ENCODE measurements around the gene RETREG2.

Gene RETREG2, protein sequence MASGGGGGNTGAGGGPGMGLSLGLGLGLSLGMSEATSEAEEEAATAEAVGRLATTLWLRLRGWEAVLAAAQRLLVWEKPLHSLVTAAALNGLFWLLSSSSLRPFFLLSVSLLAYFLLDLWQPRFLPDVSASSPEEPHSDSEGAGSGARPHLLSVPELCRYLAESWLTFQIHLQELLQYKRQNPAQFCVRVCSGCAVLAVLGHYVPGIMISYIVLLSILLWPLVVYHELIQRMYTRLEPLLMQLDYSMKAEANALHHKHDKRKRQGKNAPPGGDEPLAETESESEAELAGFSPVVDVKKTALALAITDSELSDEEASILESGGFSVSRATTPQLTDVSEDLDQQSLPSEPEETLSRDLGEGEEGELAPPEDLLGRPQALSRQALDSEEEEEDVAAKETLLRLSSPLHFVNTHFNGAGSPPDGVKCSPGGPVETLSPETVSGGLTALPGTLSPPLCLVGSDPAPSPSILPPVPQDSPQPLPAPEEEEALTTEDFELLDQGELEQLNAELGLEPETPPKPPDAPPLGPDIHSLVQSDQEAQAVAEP

DNA sequence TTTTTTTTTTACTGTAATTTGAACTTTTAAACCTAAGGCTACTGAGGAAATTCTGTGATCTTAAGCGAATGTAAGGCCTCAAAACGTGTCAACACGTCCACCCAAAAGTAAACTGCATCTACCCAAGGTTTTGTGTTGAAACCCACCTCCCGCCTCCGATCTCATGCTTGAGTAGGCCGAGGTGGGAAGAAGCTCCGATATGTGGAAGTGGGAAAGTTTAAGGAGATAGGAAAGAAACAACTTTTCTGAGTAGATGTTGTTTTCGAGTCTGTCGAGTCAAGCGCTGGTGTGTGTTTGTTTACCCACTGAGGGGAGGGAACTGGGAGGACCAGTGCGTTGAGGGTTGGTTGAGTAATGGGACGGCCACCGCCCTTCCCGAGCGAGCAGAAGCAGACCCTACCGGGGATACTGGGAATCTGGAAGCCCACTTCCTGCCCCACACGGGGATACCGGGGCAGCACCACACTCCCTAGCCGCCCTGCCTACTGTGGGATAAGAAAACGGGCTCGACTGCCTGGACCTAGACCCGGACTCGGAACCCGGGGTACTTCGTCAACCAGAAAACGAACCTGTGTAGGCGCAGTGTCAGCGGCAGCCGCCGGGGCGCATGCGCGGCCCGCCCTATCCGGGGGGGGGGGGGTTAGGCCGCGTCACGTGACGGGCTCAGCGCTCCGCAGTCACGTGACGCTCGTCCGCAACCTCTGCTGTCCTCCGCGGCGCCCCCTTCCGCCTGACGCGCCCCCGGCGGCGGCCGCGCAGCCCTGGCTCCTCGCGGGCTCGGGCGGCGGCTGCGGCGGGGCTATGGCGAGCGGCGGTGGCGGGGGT is at the start of gene RETREG2:
Gene RETREG2 (plus strand): TSS at position 724 of the 825 bp plus-strand sequence. CDS start 78 bp downstream, at position 802.
- DNase-seq (ENCODE audit: low spot score) = peak; percentile 97

DNA sequence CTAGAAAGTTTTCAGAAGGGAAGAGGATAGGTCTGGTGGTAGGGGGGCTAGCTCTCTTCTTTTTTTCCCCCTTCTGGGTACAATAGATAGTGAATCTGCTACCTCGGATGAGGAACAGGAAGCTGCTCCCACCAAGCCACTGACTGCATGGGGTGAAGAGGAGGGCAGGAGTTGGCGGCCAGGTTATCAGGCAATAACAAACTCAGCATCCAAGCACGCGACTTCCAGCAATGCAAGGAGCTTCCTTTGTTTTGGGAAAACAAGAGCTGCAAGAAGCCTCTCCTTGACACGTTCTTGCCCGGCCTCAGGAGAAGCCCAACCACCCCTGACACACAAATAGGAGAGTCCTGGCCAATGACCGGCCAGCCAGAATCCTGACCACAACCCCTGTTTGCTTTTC is 49.7 kb upstream of the RETREG2 start:
- DNase-seq (ENCODE audit: low spot score) = no peak

DNA sequence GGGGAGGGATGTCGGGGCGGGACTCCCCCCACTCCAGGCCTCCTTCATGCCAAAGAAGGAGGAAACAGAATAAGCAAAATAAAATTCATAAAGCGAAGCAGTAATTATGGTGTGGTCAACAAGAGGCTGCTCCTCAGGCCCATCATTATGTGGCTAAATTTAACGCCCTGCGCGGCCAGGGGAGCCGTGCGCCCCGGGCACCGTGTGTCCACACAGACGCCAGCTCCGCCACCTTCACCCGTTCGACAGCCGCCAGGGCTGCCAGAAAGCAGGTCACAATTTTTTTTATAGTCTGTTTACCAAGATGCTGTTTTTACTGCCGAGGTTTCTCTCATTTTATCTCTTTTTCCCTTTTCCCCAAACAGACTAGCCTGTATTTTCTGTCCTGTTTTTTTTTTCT is 48.5 kb upstream of the RETREG2 start:
- no peak for DNase-seq (ENCODE audit: low spot score)

DNA sequence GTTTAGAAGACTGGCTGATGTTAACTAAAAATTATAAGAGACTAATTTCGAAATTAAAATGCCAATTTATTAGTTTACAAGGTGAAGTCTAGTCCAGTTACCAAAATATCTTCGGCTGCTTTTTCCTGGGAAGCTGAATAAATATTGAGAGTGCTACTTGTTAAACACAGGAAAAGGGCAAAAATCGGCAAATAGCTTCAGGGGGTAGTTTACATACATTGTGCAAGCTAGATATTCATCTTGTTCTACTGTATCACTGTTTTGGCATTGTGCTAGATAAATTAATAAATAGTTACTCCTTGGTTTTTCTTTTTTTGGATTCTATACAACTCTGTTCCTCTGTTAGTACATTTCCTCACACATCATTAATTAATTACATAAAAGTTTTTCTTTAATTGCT is 46.7 kb upstream of the RETREG2 start:
- no peak for DNase-seq (ENCODE audit: low spot score)

DNA sequence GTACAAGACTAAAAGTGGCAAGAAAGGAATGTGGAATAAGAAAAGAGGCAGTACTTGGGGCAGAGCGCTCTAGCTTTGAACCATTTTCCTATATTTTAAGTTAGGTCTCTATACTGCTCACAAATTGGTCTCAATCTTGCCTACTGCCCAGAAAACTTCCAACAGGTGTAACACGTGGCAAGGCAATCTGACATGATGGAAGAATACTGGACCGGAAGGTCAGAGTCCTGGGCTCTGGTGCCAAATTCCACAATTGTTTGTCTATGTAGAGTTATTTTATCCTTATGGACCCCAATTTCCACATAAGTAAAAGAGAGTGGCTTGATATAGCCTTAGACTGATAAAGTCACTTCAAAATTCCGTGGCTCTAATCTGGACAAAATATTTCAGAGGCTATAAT is 46.3 kb upstream of the RETREG2 start:
- DNase-seq (ENCODE audit: low spot score) = no peak

DNA sequence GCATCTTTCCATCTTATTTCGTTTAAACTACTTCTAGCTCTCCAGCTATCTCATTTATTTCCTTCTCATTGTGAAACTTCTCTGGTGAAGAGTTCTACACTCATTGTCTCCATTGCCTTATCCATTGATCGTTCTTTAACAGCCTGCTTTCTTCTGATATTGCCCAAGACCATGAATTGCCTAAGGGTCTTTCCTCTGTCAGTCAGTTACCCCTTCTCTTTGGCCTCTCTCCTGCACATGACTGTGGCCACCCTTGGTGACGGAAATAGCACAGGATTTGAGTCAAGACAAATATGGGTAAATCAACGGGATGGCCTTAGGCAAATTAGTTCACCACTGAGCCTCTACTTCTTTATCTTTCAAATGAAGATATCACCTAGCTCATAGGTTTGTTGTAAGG is 44.1 kb upstream of the RETREG2 start:
- no peak for DNase-seq (ENCODE audit: low spot score)

DNA sequence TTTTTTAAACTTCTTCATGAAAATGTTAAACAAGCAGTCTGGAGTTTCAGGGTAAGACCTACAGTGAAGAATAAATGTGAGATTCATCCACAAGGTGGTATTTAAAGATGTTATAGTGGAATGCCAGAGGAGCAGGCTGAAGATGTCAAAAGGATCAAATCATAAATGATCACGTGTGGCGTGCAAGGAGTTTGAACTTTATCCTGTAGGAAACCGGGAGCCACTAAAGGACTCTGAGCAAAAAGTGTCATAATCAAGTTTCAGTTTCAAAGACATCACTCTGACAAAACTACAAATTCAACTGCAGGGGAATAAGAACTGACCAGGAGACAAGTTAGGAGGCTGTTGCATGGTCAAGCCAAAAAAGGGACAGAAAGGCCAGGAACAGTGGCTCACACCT is 37.4 kb upstream of the RETREG2 start:
- no peak for DNase-seq (ENCODE audit: low spot score)

DNA sequence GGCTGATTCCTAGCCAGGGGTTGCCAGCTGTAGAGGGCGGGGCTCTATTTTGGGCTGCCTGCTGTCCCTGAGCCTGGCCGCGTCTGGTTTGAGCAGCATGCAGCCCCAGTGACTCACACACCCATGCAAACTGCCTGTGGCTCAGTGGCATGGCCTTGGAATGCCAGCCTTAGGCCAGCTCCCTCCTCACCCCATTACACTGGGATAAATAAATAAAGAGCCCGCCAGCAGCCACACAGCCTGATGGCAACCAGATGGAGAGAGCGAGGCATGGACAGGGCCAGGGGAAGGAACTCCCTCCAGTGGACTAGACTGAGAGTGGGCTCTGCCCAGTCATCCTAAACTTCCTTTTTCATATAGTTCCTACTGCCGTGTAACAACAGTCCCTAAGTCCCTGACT is 35.7 kb upstream of the RETREG2 start:
- DNase-seq (ENCODE audit: low spot score) = no peak

DNA sequence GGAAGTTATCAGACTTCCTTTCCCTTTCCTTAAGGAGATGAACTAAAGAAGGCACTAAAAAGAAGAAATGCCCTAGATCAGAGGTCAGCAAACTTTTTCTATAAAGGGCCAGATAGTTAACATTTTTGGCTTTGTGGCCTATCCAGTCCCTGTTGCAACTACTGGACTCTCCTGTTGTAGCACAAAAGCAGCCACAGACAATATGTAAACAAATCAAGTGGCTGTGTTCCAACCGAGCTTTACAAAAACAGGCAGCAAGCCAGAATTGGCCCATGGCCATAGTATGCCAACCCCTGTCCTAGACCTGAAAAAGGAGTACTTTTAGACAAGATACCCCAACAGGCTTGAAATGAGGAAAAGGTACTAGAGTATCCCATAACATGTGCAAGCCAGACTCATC is 28.4 kb upstream of the RETREG2 start:
- no peak for DNase-seq (ENCODE audit: low spot score)

DNA sequence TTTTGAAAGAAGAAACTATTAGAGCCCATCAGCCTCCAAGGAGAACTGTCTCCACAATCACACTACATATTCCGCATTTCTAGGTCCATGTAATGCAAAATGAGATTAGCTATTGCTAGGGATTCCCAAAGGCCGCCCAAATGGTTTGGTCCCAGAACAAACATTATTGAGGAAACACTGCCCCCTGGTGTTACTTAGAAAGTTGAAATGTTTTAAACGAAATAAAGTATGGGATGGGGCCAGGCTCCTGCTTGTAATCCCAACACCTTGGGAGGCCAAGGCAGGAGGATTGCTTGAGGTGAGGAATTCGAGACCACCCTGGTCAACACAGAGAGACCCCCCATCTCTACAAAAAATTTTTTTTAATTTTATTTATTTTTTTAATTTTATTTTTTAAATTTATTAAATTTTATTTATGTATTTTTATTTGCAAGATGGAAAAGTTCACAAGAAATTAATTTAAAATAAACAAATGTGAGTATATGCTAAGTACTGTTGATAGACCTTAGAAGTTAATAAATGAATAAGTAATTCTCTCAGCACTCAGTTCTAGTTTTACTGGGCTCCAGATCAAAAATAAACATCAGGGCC is 22.9 kb upstream of the RETREG2 start:
- DNase-seq (ENCODE audit: low spot score) = peak; percentile 66

DNA sequence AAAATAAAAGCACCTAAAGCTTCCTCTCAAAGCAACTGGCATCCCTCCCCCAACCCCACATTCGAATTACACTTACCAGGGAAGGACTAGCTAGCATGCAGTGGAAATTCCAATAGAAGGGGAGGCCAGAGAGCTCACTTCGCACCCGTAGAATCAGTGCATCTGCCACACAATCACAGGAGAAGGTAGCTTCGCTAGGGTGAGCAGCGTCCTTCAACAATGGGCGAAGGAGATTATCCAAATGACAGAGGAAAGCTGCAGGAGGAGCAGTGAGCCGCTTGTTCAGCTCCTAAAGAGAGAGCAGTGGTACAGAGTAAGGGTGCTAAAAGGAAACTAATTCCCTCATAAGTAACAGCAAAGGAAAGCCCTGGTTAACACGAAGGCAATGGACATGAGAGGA is 20.7 kb upstream of the RETREG2 start:
- DNase-seq (ENCODE audit: low spot score) = no peak

DNA sequence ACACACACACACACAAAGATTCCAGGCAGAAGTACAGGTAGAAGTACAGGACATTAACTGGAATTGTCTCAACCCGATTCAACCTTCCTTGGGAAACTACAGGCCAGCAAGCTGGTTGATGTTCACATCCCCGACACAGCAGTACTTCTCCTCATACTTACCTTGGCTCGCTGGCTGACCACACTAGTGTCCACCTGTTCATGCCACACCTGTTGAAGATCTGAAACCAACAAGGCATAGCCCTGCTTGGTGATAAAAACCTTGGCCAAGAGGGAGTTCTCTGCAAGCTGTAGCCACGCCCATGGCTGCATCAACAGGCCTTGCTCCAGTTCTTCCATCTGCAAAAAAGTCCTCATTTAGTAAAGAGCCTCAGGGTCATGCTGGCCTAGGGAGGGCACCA is 20.1 kb upstream of the RETREG2 start:
- no peak for DNase-seq (ENCODE audit: low spot score)

DNA sequence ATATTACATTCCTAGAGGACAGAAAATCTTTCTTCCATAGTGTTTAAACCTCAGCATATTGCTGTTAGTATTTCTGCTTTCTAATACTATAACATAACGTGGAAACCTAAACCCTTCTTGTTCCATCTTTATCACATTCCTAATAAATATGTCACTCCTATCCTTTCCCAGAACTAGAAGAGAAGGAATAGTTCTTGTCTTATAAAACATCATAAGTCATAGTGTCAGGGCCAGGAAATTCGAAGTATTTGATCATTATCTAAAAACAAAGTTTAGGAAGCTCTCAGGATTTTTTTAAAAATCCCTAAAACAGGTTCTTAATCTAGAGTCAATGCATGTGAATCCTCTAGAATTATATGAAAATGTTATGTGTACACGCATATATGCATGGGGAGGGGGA is 19.5 kb upstream of the RETREG2 start:
- DNase-seq (ENCODE audit: low spot score) = no peak

DNA sequence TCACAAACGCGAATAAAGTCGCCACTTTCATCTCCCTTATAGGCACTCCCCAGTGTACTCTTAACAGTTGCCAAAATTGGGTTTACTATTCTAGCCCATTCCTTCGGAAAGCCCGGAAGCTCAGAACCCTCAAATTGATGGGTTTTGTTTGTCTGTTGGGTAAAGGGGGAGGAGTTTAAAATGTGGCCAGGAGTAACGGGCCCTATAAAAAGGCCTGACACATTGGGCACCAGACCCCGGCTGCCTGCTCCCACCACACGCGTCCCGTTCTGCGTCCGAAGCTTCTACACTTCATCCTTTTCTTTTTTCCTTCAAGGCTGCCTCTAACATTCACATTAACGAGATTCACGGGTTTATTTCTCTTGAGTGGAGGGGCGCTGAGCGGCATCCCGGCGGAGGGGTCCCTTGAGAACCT is 18.3 kb upstream of the RETREG2 start:
- DNase-seq (ENCODE audit: low spot score) = peak; percentile 7

DNA sequence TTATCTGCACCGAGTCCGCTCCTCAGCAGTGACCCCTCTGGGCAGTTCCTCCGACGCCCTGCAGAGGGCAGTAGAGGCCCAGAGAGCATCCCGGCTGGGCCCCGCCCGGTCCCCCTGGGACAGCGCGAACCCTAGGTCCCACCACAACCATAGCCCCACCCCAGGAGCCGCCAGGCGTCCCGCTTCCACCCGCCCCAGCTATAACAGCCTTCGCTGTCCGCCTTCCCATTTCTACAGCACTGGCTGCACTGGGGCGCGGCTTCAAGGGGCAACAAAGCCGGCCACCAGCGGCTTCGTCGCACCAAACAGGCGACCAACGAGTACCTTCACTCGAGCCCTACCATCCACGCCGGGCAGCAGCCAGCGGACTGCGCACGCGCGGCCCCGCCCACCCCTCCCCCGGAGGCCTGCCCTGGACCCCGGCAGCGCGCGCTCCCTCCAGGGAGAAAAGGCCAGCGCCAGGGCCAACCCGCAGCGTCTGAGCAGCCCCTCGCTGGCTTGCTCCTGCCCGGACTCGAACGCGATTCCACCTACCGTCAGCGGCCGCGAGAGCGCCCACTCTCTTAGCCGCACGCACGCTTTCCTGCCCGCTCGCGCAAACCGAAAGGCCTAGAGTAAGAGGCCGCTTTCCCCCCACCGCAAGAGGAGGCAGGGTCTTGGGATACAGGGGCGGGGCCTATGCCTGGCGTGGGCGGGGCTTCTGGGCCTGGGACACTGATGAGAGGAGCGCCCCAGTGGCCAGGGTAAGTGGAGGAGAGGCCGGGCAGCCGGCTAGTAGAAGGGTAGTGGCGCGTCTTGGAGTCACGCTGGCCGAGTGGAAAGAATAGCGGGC is 17.7 kb upstream of the RETREG2 start, which contains the start of gene NHEJ1:
Gene NHEJ1 (minus strand): TSS at position 630 of the 832 bp plus-strand sequence. CDS start 2,453 bp downstream, outside the sequence.
- peak; percentile 96 for DNase-seq (ENCODE audit: low spot score)

DNA sequence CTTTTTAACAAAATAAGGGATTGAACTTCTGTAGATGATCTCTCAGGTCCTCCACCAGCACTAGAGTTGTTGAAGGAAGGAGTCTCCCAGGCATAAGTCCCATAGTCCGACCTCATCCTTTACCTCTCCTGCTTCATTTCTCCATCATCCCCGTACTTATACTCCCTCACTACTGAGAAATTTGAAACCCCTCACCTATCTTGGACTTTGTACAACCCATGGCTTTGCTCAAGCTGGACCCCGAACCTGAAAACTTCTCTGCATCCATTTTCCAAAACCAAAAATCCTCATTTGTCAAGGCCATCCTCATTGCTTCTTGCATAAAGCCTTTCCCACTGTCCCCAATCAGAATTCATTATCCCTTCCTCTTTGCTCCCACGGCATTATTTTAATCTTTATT is 17.0 kb upstream of the RETREG2 start:
- DNase-seq (ENCODE audit: low spot score) = no peak

DNA sequence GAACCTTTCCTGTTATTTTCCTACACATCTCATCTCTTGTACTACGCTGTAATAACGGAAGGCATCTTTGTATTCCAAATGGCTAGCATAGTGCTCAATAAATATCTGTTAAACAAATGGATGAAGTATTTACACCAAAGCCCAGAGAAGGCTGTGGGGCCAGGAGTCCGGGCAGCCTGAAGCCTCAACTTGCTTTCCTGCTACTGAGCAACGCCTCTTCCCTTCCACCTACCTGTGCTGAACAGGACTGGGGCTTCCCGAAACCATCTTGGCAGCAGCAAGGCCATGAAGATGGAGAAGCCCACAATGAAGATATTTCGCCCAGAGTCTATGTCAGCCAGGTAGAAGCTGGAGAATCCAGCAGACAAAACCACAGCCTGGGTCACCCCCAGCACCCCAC is 14.9 kb upstream of the RETREG2 start:
- no peak for DNase-seq (ENCODE audit: low spot score)

DNA sequence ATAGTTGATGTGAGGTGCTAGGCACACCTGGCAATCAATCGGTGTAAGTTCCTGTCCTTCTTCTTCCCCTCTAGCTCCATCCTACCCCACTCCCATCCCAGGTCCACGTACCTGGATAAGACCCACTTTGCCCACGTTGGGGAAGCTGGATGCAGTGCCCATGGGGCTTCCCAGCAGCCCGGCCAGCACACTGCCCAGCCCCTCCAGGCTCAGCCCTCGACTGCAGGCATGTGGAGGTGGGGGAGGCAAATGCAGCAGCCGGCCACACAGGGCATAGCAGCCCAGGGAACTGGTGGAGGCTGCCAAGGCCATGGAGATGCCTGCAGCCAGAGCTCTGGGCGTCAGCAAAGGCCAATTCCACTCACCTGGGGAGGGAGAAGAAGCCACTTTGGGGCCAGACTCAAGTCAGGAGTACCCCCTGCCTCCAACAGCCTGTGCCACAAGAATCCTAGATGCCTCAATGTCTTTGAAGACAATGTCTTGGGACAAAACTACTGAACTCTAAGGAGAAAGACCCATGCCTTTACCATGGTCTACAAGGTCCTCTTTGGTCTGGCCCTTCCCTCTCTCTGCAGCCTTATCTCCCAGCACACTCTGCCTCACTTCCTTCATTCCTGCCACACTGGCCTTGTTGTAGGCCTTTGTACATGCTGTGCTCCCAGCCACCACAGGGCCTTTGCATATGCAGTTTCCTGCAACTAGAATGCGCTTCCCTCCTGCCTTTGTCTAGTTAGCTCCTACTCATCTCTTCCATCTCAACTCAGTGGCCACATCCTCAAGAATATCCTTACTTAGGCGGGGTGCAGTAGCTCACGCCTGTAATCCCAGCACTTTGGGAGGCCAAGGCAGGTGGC is 12.8 kb upstream of the RETREG2 start:
- no peak for DNase-seq (ENCODE audit: low spot score)

DNA sequence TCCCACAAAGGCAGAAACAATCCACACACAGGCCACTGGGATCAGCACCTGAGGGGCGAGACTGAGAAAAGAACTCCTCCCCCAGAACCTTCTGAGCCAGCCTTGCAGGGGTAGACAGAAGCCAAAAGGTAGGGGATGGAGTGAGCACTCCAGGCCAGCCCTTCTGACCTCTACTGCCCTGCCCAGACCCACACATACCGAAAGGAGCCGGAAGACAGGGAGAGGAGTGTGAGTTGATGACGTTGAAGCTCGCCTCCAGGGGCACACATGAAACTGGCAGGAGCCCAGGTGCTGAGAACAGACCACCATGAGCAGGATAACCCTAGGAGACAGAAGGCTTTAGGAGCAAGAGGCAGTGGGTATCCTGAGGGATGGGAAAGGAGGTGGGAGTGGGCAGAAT is 10.1 kb upstream of the RETREG2 start:
- DNase-seq (ENCODE audit: low spot score) = no peak

DNA sequence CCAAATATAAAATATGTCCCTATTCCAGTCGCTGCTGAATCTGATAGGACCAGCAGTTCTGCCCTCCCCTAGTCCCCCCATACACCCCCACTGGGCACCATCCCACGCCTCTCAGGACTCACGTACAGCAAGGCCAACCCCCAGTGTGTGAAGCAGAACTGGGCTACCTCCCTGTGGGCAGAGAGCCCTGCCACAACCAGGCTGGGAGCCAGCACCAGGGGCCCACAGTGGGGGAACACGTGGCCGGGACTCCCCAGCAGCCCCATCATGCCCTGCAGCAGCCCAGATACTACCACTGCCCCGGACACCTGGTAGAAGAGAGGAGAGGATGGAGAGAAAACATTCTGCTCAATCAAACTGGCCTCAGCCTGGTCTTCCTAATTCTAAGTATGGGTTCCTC is 9.5 kb upstream of the RETREG2 start:
- no peak for DNase-seq (ENCODE audit: low spot score)

DNA sequence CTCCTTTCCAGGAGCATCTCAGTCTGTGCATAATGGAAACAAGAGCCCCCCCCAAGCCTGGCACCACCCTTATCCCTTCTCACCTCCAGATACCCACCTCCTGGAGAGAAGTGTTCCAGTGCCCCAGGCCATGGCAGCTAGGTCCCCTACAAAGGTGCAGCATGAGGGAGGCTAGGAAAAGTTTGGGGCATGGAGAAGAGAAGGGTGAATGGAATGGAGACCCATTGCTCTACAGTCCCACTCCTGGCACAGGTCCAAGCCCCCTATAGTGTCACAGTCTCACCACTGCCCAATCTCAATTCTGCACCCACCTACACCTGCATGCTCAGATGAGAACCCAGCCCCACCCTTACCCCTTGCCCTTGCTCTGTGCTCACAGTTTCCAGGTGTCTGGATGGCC is 9.1 kb upstream of the RETREG2 start:
- DNase-seq (ENCODE audit: low spot score) = no peak

Measured in germinal center (tissue), 1 donor.